Liver (tissue), 9 donors: ENCODE data around the gene MRPL40. TPM values are rescaled to one million over a fixed set of nuclear protein-coding genes. Genes with fewer than 3 reads are reported as not detected.

ENCODE experiments used
- DNase-seq: peaks from one replicate; pipeline ENCODE4 v3.0.0-alpha.2; 2017; ENCODE audit warnings: low spot score
- H3K27ac ChIP-seq, 2 donors: one replicate each; pipeline ENCODE4 v1.7.0; 2013; ENCODE audit warnings: inconsistent platforms in 2 of 2, low read length in 2 of 2, control low read depth in 1 of 2, low read depth in 1 of 2, mild to moderate bottlenecking in 1 of 2
- H3K27me3 ChIP-seq, 4 donors: one replicate each; pipeline versions ENCODE4 v1.6.1 to v1.7.0; 2013; ENCODE audit warnings: low read length in 3 of 4, inconsistent platforms in 1 of 4, mild to moderate bottlenecking in 1 of 4, moderate library complexity in 1 of 4; ENCODE audit not compliant: control insufficient read depth in 4 of 4, insufficient read depth in 4 of 4
- H3K36me3 ChIP-seq, 4 donors: one replicate each; pipeline versions ENCODE4 v1.6.1 to v1.7.0; 2013; ENCODE audit warnings: low read length in 3 of 4, mild to moderate bottlenecking in 3 of 4, low read depth in 1 of 4, moderate library complexity in 1 of 4; ENCODE audit not compliant: control insufficient read depth in 4 of 4, insufficient read depth in 3 of 4
- H3K4me1 ChIP-seq, 4 donors: one replicate each; pipeline versions ENCODE4 v1.6.1 to v1.7.0; 2013; ENCODE audit warnings: low read length in 3 of 4, mild to moderate bottlenecking in 3 of 4, moderate library complexity in 1 of 4; ENCODE audit not compliant: control insufficient read depth in 4 of 4, insufficient read depth in 4 of 4
- H3K4me3 ChIP-seq, 3 donors: one replicate each; pipeline versions ENCODE4 v1.6.1 to v1.7.0; 2013; ENCODE audit warnings: low read length in 3 of 3, control low read depth in 1 of 3, low read depth in 1 of 3, mild to moderate bottlenecking in 1 of 3
- H3K9ac ChIP-seq, 2 donors: one replicate each; pipeline ENCODE4 v1.7.0; 2013; ENCODE audit warnings: low read length in 2 of 2, mild to moderate bottlenecking in 2 of 2, moderate library complexity in 2 of 2, control low read depth in 1 of 2, low read depth in 1 of 2
- H3K9me3 ChIP-seq, 4 donors: one replicate each; pipeline versions ENCODE4 v1.6.1 to v1.7.0; 2013; ENCODE audit warnings: low read length in 3 of 4; ENCODE audit not compliant: control insufficient read depth in 4 of 4
- EGR1 ChIP-seq, 2 donors: IDR thresholded peaks; 2 replicates each; pipeline ENCODE4 v1.6.1; 2016 to 2018; ENCODE audit warnings: antibody characterized with exemption in 2 of 2, low read depth in 2 of 2
- FOXA1 ChIP-seq: IDR thresholded peaks from 2 replicates; pipeline ENCODE4 v1.6.1; 2016; ENCODE audit warnings: antibody characterized with exemption
- FOXA2 ChIP-seq: IDR thresholded peaks from 2 replicates; pipeline ENCODE4 v1.6.1; 2016; ENCODE audit warnings: antibody characterized with exemption
- GABPA ChIP-seq, 2 donors: IDR thresholded peaks in 1 of 2; conservative IDR thresholded peaks in 1 of 2; 2 replicates each; pipeline ENCODE4 v1.6.1; 2016; ENCODE audit warnings: antibody characterized with exemption in 2 of 2, mild to moderate bottlenecking in 1 of 2, moderate library complexity in 1 of 2
- HNF4A ChIP-seq, 2 donors: conservative IDR thresholded peaks; 2 replicates each; pipeline ENCODE4 v1.6.1; 2016; ENCODE audit warnings: antibody characterized with exemption in 2 of 2, mild to moderate bottlenecking in 2 of 2
- HNF4G ChIP-seq: IDR thresholded peaks from 2 replicates; pipeline ENCODE4 v1.6.1; 2016; ENCODE audit warnings: antibody characterized with exemption
- JUND ChIP-seq, 2 donors: IDR thresholded peaks; 2 replicates each; pipeline ENCODE4 v1.6.1; 2016; ENCODE audit warnings: antibody characterized with exemption in 2 of 2
- NR2F2 ChIP-seq: IDR thresholded peaks from 2 replicates; pipeline ENCODE4 v1.6.1; 2016; ENCODE audit warnings: antibody characterized with exemption
- RAD21 ChIP-seq, 2 donors: IDR thresholded peaks; 2 replicates each; pipeline ENCODE4 v1.6.1; 2016; ENCODE audit warnings: antibody characterized with exemption in 2 of 2, mild to moderate bottlenecking in 2 of 2
- RXRA ChIP-seq, 2 donors: IDR thresholded peaks; 2 replicates each; pipeline ENCODE4 v1.6.1; 2017 to 2018; ENCODE audit warnings: antibody characterized with exemption in 2 of 2, mild to moderate bottlenecking in 1 of 2
- SP1 ChIP-seq: IDR thresholded peaks from 2 replicates; pipeline ENCODE4 v1.6.1; 2018; ENCODE audit warnings: antibody characterized with exemption, mild to moderate bottlenecking
- TAF1 ChIP-seq: conservative IDR thresholded peaks from 2 replicates; pipeline ENCODE4 v1.6.1; 2016; ENCODE audit warnings: antibody characterized with exemption, mild to moderate bottlenecking
- YY1 ChIP-seq: IDR thresholded peaks from 2 replicates; pipeline ENCODE4 v1.6.1; 2016; ENCODE audit warnings: antibody characterized with exemption, mild to moderate bottlenecking
- WGBS: extraction: QIAGEN DNeasy Blood & Tissue Kit; methylation state at CpG from one replicate; pipeline ENCODE4 v1.1.7; 2013; 5-methylcytosine and 5-hydroxymethylcytosine counted together
- polyA plus RNA-seq, 2 donors: library from polyadenylated mRNA; stranded (reverse) in 1 of 2; unstranded in 1 of 2; fragments of 200-250 nt in 1 of 2; fragments of >200 nt in 1 of 2; fragmentation: Nextera tagmentation in 1 of 2; extraction: Ambion mirVana in 1 of 2; gene quantifications; one replicate each; pipeline versions ENCODE4 v1.2.1 to v1.2.3, GENCODE V29; 2013 to 2015
- total RNA-seq, 2 donors: library from RNA; depleted of rRNA; stranded (reverse); fragments of >200 nt; gene quantifications; one replicate each; pipeline ENCODE4 v1.2.3, GENCODE V29; 2014
- TF ChIP-seq, protein P1 (sequence below): IDR thresholded peaks from 2 replicates; pipeline ENCODE4 v1.6.1; 2016; ENCODE audit warnings: antibody characterized with exemption
- TF ChIP-seq, protein P2 (sequence below): IDR thresholded peaks from 2 replicates; pipeline ENCODE4 v1.6.1; 2016; ENCODE audit warnings: antibody characterized with exemption, mild to moderate bottlenecking
- TF ChIP-seq, protein P3 (sequence below): IDR thresholded peaks from 2 replicates; pipeline ENCODE4 v1.6.1; 2016; ENCODE audit warnings: antibody characterized with exemption
- TF ChIP-seq, protein P4 (sequence below): fragments of 150-350 bp; IDR thresholded peaks from 2 replicates; pipeline ENCODE4 v1.5.1; 2017; ENCODE audit warnings: improper control_type of control experiment, low read depth, low read length; ENCODE audit not compliant: missing input control
- TF ChIP-seq, protein P5 (sequence below): IDR thresholded peaks from 2 replicates; pipeline ENCODE4 v1.6.1; 2016; ENCODE audit warnings: antibody characterized with exemption
- donor health status: healthy.
- donor health status: healthy.
- donor health status: healthy.
- donor health status: healthy.
- donor health status: healthy.

Gene MRPL40
- total RNA-seq: 10 to 100 TPM; 11.3 to 26.4 TPM
- 10 to 100 TPM; 28.9 to 52.0 TPM for polyA plus RNA-seq

DNA sequence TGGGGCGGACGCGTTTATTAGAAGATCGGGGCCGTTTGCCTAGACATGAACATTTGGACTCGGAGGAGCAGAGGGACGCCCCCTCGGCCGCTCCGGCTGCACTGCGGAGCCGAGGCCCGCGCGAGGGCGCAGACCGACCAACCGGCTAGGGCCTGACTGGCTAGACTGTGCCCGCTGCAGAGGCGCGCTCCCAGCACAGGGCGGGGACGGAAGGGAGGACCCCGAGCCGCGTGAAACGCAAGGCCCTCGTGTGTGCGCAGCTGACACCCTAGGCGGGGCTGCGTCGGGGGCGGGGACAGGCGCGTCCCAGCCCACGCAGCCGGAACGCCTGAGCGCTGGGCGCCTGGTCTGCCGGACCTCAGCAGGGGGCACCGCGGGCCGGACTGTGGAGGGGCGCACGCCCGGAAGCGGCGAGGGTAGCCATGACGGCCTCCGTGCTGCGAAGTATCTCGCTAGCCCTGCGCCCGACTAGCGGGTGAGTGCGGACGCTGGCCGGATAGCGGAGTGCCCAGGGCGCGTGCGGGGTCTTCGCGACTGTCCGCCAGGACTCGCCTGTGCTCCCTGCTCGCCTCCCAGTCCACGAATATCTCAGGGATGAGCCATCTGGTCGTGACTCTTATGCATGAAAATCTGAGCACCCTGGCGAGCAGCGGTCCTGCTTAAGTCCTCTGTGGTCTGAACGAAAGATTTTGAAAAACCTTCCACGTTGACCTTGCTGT is at the start of gene MRPL40:
Gene MRPL40 (plus strand): TSS at position 413 of the 719 bp plus-strand sequence. CDS start 10 bp downstream, at position 423.
- H3K27ac ChIP-seq: peak within 1 kb of the TSS; percentile 96 to 98
- TF ChIP-seq SP1 (peak; percentile 70), RAD21 (IDR thresholded peaks at IDR 0.05) (peak; percentile 9 to 48), FOXA1 (no peak), HNF4G (no peak), JUND (IDR thresholded peaks at IDR 0.05) (no peak), HNF4A (conservative IDR thresholded peaks at IDR 0.05) (peak in 1 of 2 donors; percentile 17), FOXA2 (no peak), NR2F2 (no peak), GABPA (IDR thresholded peaks at IDR 0.05 in 1 of 2, conservative IDR thresholded peaks at IDR 0.05 in 1 of 2) (peak; percentile 70 to 91), RXRA (IDR thresholded peaks at IDR 0.05) (no peak), EGR1 (IDR thresholded peaks at IDR 0.05; ENCODE audit: low read depth in 2 of 2) (peak; percentile 25 to 87), YY1 (peak; percentile 94), TAF1 (peak; percentile 70)
- TF ChIP-seq, protein P1, sequence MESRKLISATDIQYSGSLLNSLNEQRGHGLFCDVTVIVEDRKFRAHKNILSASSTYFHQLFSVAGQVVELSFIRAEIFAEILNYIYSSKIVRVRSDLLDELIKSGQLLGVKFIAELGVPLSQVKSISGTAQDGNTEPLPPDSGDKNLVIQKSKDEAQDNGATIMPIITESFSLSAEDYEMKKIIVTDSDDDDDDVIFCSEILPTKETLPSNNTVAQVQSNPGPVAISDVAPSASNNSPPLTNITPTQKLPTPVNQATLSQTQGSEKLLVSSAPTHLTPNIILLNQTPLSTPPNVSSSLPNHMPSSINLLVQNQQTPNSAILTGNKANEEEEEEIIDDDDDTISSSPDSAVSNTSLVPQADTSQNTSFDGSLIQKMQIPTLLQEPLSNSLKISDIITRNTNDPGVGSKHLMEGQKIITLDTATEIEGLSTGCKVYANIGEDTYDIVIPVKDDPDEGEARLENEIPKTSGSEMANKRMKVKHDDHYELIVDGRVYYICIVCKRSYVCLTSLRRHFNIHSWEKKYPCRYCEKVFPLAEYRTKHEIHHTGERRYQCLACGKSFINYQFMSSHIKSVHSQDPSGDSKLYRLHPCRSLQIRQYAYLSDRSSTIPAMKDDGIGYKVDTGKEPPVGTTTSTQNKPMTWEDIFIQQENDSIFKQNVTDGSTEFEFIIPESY: no peak
- TF ChIP-seq, protein P2, sequence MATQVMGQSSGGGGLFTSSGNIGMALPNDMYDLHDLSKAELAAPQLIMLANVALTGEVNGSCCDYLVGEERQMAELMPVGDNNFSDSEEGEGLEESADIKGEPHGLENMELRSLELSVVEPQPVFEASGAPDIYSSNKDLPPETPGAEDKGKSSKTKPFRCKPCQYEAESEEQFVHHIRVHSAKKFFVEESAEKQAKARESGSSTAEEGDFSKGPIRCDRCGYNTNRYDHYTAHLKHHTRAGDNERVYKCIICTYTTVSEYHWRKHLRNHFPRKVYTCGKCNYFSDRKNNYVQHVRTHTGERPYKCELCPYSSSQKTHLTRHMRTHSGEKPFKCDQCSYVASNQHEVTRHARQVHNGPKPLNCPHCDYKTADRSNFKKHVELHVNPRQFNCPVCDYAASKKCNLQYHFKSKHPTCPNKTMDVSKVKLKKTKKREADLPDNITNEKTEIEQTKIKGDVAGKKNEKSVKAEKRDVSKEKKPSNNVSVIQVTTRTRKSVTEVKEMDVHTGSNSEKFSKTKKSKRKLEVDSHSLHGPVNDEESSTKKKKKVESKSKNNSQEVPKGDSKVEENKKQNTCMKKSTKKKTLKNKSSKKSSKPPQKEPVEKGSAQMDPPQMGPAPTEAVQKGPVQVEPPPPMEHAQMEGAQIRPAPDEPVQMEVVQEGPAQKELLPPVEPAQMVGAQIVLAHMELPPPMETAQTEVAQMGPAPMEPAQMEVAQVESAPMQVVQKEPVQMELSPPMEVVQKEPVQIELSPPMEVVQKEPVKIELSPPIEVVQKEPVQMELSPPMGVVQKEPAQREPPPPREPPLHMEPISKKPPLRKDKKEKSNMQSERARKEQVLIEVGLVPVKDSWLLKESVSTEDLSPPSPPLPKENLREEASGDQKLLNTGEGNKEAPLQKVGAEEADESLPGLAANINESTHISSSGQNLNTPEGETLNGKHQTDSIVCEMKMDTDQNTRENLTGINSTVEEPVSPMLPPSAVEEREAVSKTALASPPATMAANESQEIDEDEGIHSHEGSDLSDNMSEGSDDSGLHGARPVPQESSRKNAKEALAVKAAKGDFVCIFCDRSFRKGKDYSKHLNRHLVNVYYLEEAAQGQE: peak; percentile 18
- TF ChIP-seq, protein P3, sequence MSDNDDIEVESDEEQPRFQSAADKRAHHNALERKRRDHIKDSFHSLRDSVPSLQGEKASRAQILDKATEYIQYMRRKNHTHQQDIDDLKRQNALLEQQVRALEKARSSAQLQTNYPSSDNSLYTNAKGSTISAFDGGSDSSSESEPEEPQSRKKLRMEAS: peak; percentile 63
- TF ChIP-seq, protein P4, sequence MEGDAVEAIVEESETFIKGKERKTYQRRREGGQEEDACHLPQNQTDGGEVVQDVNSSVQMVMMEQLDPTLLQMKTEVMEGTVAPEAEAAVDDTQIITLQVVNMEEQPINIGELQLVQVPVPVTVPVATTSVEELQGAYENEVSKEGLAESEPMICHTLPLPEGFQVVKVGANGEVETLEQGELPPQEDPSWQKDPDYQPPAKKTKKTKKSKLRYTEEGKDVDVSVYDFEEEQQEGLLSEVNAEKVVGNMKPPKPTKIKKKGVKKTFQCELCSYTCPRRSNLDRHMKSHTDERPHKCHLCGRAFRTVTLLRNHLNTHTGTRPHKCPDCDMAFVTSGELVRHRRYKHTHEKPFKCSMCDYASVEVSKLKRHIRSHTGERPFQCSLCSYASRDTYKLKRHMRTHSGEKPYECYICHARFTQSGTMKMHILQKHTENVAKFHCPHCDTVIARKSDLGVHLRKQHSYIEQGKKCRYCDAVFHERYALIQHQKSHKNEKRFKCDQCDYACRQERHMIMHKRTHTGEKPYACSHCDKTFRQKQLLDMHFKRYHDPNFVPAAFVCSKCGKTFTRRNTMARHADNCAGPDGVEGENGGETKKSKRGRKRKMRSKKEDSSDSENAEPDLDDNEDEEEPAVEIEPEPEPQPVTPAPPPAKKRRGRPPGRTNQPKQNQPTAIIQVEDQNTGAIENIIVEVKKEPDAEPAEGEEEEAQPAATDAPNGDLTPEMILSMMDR: no peak
- TF ChIP-seq, protein P5, sequence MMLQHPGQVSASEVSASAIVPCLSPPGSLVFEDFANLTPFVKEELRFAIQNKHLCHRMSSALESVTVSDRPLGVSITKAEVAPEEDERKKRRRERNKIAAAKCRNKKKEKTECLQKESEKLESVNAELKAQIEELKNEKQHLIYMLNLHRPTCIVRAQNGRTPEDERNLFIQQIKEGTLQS: no peak
- peak; percentile 92 for DNase-seq

More for the DNA sequence above, at the start of gene MRPL40:
- Histone ChIP-seq H3K4me1 (peaks cover 0 to 37% (median 29%) of the 10 kb centered on the region in 4 donors), H3K36me3 (peaks cover 3 to 16% (median 11%) of the 10 kb centered on the region in 4 donors), H3K9me3 (no peaks in the 10 kb centered on the region), H3K4me3 (peak within 1 kb of the TSS; percentile 83 to 95 (median 89)), H3K27me3 (no peaks in the 10 kb centered on the region), H3K9ac (peak within 1 kb of the TSS; percentile 68 to 82)
- under 1% methylated on average over 74 of the region's 74 CpGs for WGBS
